ACC112 (cell line): ENCODE results near the gene DNAAF3.
A peak's percentile ranks its signal among the peaks of the same experiment; 100 is the strongest.

Source experiments
- H2AFZ ChIP-seq: fragments of 200-600 bp; sonication (generic); one replicate; pipeline ENCODE4 v1.6.0; 2017; ENCODE audit warnings: antibody characterized with exemption, low read length; ENCODE audit not compliant: unreplicated experiment
- H3K27ac ChIP-seq: fragments of 200-600 bp; sonication (generic); 2 replicates; pipeline ENCODE4 v1.5.1; 2014; ENCODE audit warnings: low read depth, mild to moderate bottlenecking, antibody characterized with exemption, low read length, moderate library complexity
- H3K27me3 ChIP-seq: fragments of 200-600 bp; sonication (generic); 2 replicates; pipeline ENCODE4 v1.6.1; 2014; ENCODE audit warnings: mild to moderate bottlenecking, antibody characterized with exemption, low read length, moderate library complexity, mixed read lengths; ENCODE audit not compliant: insufficient read depth
- H3K36me3 ChIP-seq: fragments of 200-600 bp; sonication (generic); 2 replicates; pipeline ENCODE4 v1.6.1; 2016; ENCODE audit warnings: mild to moderate bottlenecking, antibody characterized with exemption, low read length, moderate library complexity, mixed read lengths; ENCODE audit not compliant: insufficient read depth
- H3K4me1 ChIP-seq: fragments of 200-600 bp; sonication (generic); one replicate; pipeline ENCODE4 v1.6.1; 2016; ENCODE audit warnings: low read length, mixed read lengths; ENCODE audit not compliant: insufficient read depth, unreplicated experiment, control insufficient read depth
- H3K4me3 ChIP-seq: fragments of 200-600 bp; sonication (generic); 2 replicates; pipeline ENCODE4 v1.5.1; 2014; ENCODE audit warnings: mild to moderate bottlenecking, low read depth, low read length
- H3K79me2 ChIP-seq: fragments of 200-600 bp; sonication (generic); one replicate; pipeline ENCODE4 v1.6.0; 2016; ENCODE audit warnings: low read length; ENCODE audit not compliant: control insufficient read depth, unreplicated experiment, insufficient read depth

DNAAF3 gene

GRCh38 chr19:55197528-55197927, 31.1 kb upstream of the DNAAF3 start:
- H3K79me2 ChIP-seq = no peaks in the 10 kb centered on the region
- H3K27ac ChIP-seq = no peak overlapping the region
- H3K27me3 ChIP-seq = no peaks in the 10 kb centered on the region
- H2AFZ ChIP-seq = no peak overlapping the region
- H3K4me1 ChIP-seq = no peaks in the 10 kb centered on the region
- no peaks in the 10 kb centered on the region for H3K36me3 ChIP-seq
- no peak overlapping the region for H3K4me3 ChIP-seq

DNA sequence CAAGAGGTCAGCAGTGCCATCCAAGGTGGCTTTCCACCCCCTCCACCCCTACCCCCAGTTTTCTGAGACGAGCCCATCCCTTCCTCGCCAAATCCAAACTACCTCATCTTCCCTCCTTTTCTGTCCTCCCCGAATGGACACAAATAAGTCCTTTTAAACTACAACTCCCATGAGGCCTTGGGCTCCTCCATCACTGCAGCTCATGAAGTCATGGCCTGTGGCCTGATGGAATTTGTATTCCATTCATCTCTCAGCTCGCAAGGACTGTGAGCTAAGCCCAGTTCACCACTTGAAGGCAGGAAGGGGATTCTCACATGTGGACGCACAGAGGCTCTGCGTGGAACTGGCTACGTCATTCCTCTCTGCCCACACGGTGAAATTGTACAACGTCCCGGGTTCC, 30.4 kb upstream of the DNAAF3 start:
- no peaks in the 10 kb centered on the region for H3K4me1 ChIP-seq
- no peak overlapping the region for H2AFZ ChIP-seq
- no peak overlapping the region for H3K4me3 ChIP-seq
- H3K36me3 ChIP-seq = no peaks in the 10 kb centered on the region
- H3K79me2 ChIP-seq = no peaks in the 10 kb centered on the region
- no peak overlapping the region for H3K27ac ChIP-seq
- no peaks in the 10 kb centered on the region for H3K27me3 ChIP-seq

GRCh38 chr19:55193481-55193880, 27.1 kb upstream of the DNAAF3 start:
- H3K4me1 ChIP-seq = no peaks in the 10 kb centered on the region
- H3K79me2 ChIP-seq = no peaks in the 10 kb centered on the region
- no peak overlapping the region for H3K4me3 ChIP-seq
- H3K36me3 ChIP-seq = no peaks in the 10 kb centered on the region
- no peaks in the 10 kb centered on the region for H3K27me3 ChIP-seq
- no peak overlapping the region for H2AFZ ChIP-seq
- no peak overlapping the region for H3K27ac ChIP-seq

GRCh38 chr19:55189403-55189835, 23.0 kb upstream of the DNAAF3 start:
- H3K27me3 ChIP-seq = 0 out of 2 replicates have a peak, but pooled peaks cover 4% of the 10 kb centered on the region
- peak overlapping the region; percentile 83 for H3K27ac ChIP-seq
- no peaks in the 10 kb centered on the region for H3K4me1 ChIP-seq
- H3K4me3 ChIP-seq = no peak overlapping the region
- no peaks in the 10 kb centered on the region for H3K79me2 ChIP-seq
- no peak overlapping the region for H2AFZ ChIP-seq
- no peaks in the 10 kb centered on the region for H3K36me3 ChIP-seq

GRCh38 chr19:55188625-55189024, 22.2 kb upstream of the DNAAF3 start:
- Histone ChIP-seq H3K27me3 (0 out of 2 replicates have a peak, but pooled peaks cover 4% of the 10 kb centered on the region), H3K27ac (peak overlapping the region; percentile 83), H3K4me1 (no peaks in the 10 kb centered on the region), H3K36me3 (no peaks in the 10 kb centered on the region), H2AFZ (no peak overlapping the region), H3K4me3 (no peak overlapping the region), H3K79me2 (no peaks in the 10 kb centered on the region)

DNA sequence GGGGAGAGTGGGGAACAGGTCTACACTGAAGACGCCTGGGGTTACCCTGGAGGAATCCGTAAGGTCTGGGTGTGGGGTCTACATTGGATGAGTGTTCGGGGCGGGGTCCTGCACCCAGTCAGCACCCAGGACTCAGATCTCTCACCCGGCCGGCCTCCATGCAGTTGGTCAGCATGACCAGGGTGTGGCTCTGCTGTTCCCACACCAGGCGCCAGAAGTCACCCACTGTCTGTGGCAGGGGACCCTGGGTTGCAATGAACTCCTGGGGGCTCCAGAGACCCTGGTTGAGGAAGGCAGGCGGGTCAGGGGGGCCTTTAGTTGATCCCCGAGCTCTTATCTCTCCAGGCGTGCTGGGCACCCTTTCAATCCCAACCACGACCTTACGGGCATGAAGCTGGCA, 19.7 kb upstream of the DNAAF3 start:
- Histone ChIP-seq H3K27ac (no peak overlapping the region), H3K36me3 (no peaks in the 10 kb centered on the region), H3K27me3 (peaks cover 10% of the 10 kb centered on the region; the same call in 1 of the 2 replicates), H2AFZ (no peak overlapping the region), H3K4me3 (no peak overlapping the region), H3K4me1 (no peaks in the 10 kb centered on the region), H3K79me2 (no peaks in the 10 kb centered on the region)

DNA sequence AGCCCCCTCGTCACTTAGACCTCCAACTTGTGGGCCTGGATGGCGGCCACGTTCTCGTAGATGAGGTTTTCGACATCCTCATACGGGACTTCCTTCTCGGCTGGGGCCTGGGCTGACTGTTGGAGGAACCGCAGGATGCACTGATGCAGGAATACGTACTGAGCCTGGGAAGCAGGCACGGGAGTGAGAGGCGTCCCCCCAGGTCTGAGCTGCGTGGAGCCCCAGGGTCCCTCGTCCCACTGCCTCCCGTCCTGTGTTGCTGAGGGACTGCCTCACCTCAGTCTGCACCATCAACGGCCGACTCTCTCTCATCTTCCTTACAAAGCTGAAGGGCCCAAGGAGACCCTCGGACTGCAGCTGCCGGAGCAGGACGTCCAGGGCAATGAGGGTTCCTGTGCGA, 15.3 kb upstream of the DNAAF3 start:
- Histone ChIP-seq H2AFZ (no peak overlapping the region), H3K4me1 (peaks cover 7% of the 10 kb centered on the region), H3K4me3 (no peak overlapping the region), H3K27me3 (peaks cover 27% of the 10 kb centered on the region), H3K27ac (no peak overlapping the region), H3K79me2 (no peaks in the 10 kb centered on the region), H3K36me3 (no peaks in the 10 kb centered on the region)

GRCh38 chr19:55179606-55180484, 13.4 kb upstream of the DNAAF3 start, which contains the start of gene SYT5:
Gene SYT5 (minus strand): TSS chr19:55180289. CDS start chr19:55179041, 1,248 bp downstream.
- no peak within 1 kb of the TSS for H3K27ac ChIP-seq
- H3K4me3 ChIP-seq = peak within 1 kb of the TSS; percentile 66
- no peaks in the 10 kb centered on the region for H3K36me3 ChIP-seq
- H3K27me3 ChIP-seq = peaks cover 23% of the 10 kb centered on the region
- H3K4me1 ChIP-seq = peaks cover 7% of the 10 kb centered on the region
- H3K79me2 ChIP-seq = no peaks in the 10 kb centered on the region
- H2AFZ ChIP-seq = no peak within 1 kb of the TSS

DNA sequence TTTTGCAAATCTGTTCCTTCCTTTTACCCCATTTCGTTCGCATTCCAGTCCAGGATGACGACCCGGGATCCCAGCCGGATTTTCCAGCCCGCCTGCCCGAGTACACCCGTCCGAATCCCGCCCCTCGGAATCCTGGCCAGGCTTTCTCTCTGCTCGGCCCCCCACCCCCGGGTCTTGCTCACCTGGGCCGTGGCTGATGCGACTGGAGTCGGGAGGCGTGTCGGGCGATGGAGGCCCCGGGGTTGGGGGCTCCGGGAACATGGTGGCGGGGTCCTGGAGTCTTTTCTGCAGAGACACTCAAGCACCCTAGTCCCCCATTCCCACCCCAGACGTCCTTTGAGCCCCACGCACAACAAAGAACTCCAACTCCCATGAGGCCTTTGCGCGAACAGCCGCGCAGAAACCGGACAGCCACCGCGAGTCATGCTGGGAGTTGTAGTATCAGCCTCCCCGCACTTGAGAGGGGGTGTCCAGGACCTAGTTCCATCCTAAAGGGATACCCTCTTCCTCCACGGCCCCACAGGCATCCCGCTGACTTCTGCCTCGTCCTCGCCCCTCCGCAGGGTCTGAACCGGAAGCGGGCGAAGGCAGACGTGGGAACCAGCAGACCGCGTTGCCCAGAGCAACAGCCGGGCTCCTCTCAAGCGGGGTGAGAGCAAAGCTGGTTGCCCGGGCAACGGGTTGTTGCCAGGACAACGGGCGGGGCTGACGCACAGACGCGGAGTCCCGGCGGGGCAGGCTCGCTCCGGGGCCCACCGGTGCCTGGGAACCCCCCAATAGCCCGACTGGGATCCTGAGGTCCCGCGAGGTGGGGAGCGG, 12.6 kb upstream of the DNAAF3 start:
- Histone ChIP-seq H3K27me3 (peaks cover 23% of the 10 kb centered on the region), H3K36me3 (no peaks in the 10 kb centered on the region), H3K79me2 (no peaks in the 10 kb centered on the region), H3K4me3 (peak overlapping the region; percentile 66), H3K27ac (no peak overlapping the region), H3K4me1 (peaks cover 7% of the 10 kb centered on the region), H2AFZ (no peak overlapping the region)

- Histone ChIP-seq H3K36me3 (no peaks in the 10 kb centered on the region), H3K27ac (no peak overlapping the region), H3K4me3 (no peak overlapping the region), H3K27me3 (peaks cover 17% of the 10 kb centered on the region), H3K4me1 (peaks cover 7% of the 10 kb centered on the region), H3K79me2 (no peaks in the 10 kb centered on the region), H2AFZ (no peak overlapping the region)
Observed at GRCh38 chr19:55176076-55176475, 9.7 kb upstream of the DNAAF3 start.
